OCI-LY3 (cell line): ENCODE measurements around the gene PCK2.

Source experiments
- CTCF ChIP-seq: fragments of 200-600, 300-600 bp; sonication (generic); IDR thresholded peaks from 2 replicates; pipeline ENCODE4 v1.5.1; 2014; ENCODE audit warnings: antibody characterized with exemption, low read length, low read depth
- EZH2phosphoT487 ChIP-seq: fragments of 200-600 bp; shearing (Covaris generic); IDR thresholded peaks from 2 replicates; pipeline ENCODE4 v1.6.1; 2018; ENCODE audit warnings: antibody characterized with exemption, mixed run types, low read depth

GRCh38 chr14:24150993-24151392 is 56.9 kb downstream of the PCK2 start:
- TF ChIP-seq CTCF, result no peak
- no peak for TF ChIP-seq EZH2phosphoT487
